Activated CD4-positive, CD25-positive, alpha-beta regulatory T cell treated with anti-CD3 and anti-CD28 coated beads, Interleukin-2, amount 50 U/mL, for 72 hours (primary cell): ENCODE data around the gene ARMS2.

Experiments used
- DNase-seq: peaks from one replicate; pipeline ENCODE4 v3.0.0; 2021

ARMS2 gene

GRCh38 chr10:122455376-122456079 is 1.1 kb downstream of the ARMS2 start:
- DNase-seq, result no peak

- no peak for DNase-seq
Observed at GRCh38 chr10:122457934-122458333, 3.5 kb downstream of the ARMS2 start.

DNA sequence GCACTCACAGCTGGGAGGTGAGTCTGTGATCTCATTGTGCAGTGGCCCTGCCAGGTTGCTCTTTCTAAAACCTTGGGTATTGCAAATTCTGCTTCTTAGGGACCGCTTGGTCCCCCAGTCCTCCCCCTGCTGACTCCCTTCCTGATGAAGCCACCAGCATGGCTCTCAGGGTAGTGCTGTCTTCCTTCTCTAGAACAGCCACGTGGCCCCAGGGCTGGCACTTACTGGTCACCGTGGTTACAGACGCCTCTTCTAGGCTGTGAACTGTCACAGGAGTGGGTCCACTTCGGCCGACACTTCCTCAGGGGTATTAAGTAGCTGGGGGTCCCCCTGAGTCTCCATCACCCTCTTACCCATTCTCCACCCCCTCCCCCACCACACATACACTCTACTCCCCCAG is 4.2 kb downstream of the ARMS2 start:
- no peak for DNase-seq

DNA sequence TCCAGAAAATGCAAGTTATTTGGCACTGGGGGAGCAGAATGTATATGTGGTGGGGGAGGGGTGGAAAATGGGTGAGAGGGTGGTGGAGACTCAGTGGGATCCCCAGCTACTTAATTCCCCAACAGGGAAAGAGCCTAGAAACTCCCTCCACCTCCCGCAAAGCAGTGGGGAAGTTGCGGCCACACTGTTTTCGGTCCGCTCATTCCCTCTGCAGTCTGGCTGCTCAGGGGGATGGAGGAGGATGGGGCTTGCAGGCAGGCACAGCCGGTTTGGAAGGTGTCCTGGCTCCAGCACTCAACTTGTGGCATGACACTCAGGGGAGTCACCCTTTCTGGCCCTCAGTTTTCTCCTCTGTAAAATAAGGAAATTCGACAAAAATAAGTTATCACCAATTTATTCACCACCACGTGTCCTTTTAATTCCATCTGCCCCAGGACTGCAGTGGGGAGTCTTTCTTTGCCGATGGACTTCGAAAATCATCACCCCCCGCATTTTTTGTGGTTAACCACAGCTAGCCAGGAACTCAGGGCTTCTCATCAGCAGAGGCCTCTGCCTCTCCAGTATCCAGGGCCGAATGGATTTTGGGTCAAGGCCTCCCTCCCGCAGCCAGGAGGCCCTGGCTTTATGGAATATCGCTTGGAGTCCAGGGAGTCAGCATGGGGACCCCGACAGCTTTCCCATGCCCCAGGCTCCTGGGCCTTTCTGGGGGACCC is 5.3 kb downstream of the ARMS2 start:
- no peak for DNase-seq

- no peak for DNase-seq
Observed at GRCh38 chr10:122460891-122461293, 6.4 kb downstream of the ARMS2 start.

DNA sequence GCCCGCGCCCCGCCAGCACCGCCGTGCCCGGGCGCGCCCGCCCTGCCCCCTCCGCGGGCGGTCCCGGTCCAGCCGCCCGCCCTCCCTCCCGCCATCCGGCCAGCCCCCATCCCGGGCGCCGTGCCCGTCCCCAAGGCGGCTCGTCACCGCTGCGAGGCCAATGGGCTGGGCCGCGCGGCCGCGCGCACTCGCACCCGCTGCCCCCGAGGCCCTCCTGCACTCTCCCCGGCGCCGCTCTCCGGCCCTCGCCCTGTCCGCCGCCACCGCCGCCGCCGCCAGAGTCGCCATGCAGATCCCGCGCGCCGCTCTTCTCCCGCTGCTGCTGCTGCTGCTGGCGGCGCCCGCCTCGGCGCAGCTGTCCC is 6.9 kb downstream of the ARMS2 start, which contains the start of gene HTRA1:
HTRA1 (plus strand) TSS at position 187 of the 362 bp plus-strand sequence; CDS start at position 287, 100 bp downstream.
- no peak for DNase-seq

DNA sequence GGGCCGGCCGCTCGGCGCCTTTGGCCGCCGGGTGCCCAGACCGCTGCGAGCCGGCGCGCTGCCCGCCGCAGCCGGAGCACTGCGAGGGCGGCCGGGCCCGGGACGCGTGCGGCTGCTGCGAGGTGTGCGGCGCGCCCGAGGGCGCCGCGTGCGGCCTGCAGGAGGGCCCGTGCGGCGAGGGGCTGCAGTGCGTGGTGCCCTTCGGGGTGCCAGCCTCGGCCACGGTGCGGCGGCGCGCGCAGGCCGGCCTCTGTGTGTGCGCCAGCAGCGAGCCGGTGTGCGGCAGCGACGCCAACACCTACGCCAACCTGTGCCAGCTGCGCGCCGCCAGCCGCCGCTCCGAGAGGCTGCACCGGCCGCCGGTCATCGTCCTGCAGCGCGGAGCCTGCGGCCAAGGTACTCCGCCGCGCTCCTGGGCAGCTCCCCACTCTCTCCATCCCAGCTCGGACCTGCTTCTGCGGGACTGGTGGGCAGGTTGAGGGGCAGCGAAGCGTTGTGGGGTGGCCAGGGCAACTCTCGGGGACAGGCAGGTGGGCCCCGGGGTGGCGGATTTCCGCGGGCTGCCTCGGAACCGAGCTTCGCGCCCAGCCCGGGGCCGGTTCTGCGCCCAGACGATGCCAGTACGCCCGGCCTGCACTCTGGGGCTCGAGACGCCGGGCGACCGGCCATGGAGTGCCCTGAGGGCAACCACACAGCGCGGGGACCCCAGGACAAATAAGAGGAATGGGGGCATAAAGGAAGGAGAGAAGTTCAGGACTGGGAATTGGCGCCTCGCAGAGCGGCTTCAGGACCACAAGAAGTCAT is 7.5 kb downstream of the ARMS2 start:
- DNase-seq, result no peak

DNA sequence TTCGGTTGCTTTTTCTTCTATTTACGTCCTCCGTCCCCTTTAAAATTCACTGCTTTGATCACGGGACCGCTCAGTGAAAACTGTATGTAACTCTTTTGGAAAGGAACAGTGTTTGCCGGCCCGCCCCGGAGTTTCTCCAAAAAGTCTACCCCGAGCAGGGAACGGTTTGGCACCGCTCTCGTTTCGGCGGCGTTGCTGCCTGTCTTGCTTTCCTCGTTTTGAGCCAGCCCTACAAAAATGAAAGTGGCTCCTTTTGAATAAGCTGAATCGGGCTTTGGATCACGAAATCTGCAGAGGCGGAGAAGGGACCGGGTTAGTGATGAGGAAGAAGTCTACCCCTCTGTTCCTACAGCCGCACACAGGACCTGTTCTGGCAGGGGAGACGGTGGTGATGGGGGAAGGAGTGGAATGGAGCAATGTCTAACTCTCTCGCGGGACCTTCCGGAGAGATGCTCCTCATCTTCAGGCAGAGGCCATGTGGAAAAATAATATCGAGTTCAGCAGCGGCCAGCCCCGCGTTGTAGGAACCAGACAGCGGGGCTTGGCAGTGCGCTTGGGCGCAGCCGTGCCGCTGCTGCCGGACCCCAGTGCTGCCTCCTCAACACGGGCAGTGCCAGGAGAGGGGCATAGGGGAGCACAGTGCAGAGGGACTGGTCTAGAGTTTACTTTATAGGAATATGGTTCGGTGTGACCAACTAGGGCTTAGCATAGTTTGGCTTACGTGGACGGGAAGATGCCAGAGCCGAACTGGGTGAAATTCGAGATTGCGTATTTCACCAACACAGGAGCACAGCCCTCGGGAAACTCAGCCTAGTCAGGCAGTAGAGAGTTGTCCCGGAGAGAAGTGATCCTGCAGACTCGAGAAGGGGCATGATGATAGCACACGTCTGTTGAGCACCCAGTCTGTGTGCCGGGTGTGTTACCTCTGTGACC is 8.3 kb downstream of the ARMS2 start:
- DNase-seq, result no peak

DNA sequence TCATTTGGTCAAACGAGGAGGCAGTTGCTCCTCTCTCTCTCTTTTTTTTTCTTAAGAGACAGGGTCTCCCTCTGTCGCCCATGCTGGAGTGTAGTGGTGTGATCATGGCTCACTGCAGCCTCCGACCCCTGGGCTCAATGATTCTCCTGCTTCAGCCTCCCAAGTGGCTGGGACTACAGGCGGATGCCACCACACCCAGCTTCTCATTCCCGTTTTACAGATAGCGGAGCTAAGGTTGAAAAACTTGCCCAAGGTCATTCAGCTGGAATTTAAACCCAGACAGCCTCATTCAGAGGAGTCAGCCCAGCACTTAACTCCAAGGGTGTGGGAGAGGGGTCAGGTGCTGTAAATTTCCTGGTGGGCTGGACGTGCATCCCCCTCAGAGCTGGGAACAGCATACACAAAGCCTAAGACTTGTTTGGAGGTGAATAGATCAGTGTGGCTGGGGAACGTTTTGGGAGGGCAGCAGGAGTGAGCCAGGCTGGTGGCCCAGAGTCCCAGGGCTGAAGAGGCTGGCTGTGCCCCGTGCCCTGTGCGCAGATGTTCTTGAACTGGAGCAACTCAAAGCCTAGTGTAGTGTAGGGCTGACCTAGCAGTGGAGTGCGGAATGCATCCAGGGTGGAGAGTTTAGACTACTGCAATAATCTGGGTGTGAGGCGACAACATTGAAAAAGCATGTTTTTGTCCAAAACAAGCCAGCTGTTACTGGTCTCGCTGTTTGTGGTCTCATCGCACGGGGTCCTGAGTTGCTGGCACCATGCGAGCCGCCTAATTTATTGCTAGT is 9.2 kb downstream of the ARMS2 start:
- DNase-seq, result no peak

DNA sequence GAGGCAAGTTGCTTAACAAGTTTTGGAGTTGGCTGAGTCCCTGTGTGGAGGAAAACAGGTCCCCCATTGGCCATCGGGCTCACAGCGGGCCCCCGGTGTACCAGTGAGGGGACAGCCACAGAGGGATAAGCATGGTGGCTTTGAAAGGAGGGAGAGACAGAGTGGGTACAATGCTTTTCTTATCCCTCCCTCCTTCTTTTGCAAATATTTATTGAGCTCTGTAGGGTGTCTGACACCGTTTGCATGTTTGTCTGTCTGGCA is 9.7 kb downstream of the ARMS2 start:
- no peak for DNase-seq

DNA sequence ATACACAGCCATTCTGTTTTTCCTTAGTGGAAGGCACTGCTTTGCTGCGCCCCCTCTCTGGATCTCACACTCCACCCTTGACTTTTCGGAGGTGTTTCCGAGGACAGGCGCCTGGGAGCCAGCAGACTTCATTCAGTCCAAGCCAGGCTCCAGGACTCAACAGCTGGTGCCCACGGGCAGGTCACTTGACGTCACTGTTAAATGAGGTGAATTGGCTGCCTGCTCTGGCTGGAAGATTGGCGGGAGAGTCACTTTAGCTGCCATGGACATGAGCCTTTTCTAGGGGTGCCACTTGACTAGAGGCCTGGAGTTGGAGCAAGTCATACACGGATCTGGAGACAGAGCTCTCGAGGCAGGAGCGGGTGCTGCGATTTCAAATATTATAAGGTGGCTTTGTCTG is 10.1 kb downstream of the ARMS2 start:
- DNase-seq, result no peak

GRCh38 chr10:122465401-122466040 is 11.1 kb downstream of the ARMS2 start:
- DNase-seq, result no peak

- no peak for DNase-seq
Observed at GRCh38 chr10:122466951-122467381, 12.5 kb downstream of the ARMS2 start.

- no peak for DNase-seq
Observed at GRCh38 chr10:122467701-122468100, 13.2 kb downstream of the ARMS2 start.

- no peak for DNase-seq
Observed at GRCh38 chr10:122468307-122468925, 14.0 kb downstream of the ARMS2 start.

DNA sequence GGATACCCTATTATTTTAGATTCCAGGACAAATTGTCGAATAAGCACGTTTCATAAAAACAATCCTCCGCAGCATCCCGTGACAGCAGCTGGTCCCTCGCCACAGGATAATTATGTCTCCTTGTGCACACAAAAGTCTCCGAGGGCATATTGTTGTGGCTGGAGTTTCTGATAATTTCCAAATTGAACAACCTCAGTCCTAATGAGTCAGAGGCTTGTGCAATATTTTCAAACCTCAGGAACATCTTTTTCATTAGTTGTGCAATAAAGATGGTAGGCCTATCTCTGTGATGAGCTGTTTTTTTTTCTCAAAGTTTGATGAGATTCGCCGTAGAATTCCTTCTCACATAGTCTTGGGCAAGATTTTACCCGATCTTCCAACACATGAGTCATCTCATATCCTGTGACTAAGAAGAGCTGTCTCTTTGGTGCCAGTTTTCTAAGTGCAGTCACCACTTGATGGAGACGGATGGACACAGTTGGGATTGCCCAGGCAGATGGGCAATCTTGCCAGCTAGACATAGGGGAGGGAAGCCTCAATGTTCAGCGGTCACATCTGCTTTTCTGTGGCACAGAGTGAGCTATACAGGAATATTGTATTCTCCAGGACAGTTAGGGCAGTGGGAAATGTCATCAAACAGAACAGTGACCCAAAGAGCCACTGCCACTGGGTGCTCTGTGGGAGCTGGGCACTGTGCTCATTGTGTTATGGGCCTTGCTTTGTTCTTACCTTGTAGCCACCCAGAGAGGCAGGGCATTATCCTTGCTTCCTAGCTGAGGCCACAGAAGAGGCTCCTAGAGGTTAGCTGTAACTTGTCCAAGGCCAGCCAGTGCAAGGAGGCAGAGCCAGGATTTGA is 14.7 kb downstream of the ARMS2 start:
- DNase-seq, result no peak

DNA sequence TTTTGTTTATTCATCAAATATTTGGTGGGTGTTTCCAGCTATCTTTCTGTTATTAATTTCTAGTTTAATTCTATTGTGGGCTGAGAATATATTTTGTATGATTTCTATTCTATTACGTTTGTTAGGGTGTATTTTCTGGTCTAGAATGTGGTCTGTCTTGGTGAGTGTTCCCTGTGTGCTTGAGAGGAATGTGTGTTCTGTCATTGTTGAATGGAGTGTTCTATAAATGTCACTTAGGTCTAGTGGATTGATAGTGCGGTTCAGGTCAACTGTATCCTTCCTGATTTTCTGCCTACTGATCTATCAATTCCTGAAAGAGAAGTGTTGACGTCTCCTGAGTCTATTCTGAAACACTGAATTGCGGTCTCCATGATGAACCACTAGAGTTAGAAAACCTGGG is 15.4 kb downstream of the ARMS2 start:
- DNase-seq, result no peak

DNA sequence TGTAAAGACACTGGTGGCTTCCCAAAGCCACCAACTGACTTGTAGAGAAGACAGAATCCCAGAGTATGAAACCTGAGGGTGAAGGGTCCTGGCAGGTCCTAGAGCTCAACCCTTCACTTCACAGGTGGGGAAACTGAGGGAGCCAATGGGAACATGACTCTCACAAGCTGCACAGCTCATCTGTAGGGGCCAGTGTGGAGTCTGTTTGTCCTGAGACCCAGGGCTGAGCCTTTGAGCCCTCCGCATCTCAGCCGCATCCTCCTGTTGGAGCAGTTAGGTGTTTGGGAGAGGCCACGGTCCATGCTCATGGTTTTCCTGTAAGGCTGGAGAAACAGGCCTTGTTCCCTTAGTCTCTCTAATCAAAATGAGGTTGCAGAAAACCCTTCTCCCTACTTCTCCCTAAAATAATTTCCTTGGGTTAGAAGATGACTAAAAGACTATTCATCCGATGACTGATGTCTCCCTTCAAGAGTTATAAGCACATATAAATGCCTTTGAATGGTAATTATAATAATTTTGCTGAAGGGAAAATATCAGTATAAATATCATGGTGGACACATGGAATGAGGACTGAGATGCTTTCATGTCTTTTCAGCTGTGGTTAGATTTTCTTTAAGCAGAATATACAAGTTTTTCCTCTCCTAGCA is 17.2 kb downstream of the ARMS2 start:
- no peak for DNase-seq

- DNase-seq, result no peak
Observed at GRCh38 chr10:122473116-122473515, 18.7 kb downstream of the ARMS2 start.
